ENCODE data around the gene ZBTB3. TPM values are rescaled to one million over a fixed set of nuclear protein-coding genes. Genes with fewer than 3 reads are reported as not detected.
A peak's percentile ranks its signal among the peaks of the same experiment; 100 is the strongest.

The ZBTB3 gene
- total and polyA plus RNA-seq, 9 of the 15 experiments (the other 6 are each of a cell fraction or from before 2014, with no cell fraction given): 1.9 to 10.0 (median 4.9) TPM

- no peak for TF ChIP-seq CBX2 (IDR thresholded peaks at IDR 0.05; ENCODE audit: insufficient read depth, low read length, poor library complexity, severe bottlenecking)
- no peak for TF ChIP-seq ZNF57 (CRISPR knock-in tag; IDR thresholded peaks at IDR 0.05)
- peak; percentile 99 for TF ChIP-seq ZBTB7A (IDR thresholded peaks at IDR 0.05; ENCODE audit: borderline replicate concordance, control insufficient read depth, low read depth, low read length)
- TF ChIP-seq POLR2G (IDR thresholded peaks at IDR 0.05; ENCODE audit: low read depth, low read length): no peak
- TF ChIP-seq NFXL1 (CRISPR knock-in tag; IDR thresholded peaks at IDR 0.05): no peak
- TF ChIP-seq PTBP1 (IDR thresholded peaks at IDR 0.05; ENCODE audit: low read depth, low read length): no peak
- 0 out of 2 replicates have a peak, but pooled peaks have one; percentile 47 for TF ChIP-seq L3MBTL2 (IDR thresholded peaks at IDR 0.05)
- no peak for TF ChIP-seq BDP1 (IDR thresholded peaks at IDR 0.05; ENCODE audit: insufficient read depth, insufficient read length)
- TF ChIP-seq NKRF (IDR thresholded peaks at IDR 0.05; ENCODE audit: borderline replicate concordance): no peak
- TF ChIP-seq HNRNPK (IDR thresholded peaks at IDR 0.05; ENCODE audit: low read depth, low read length, poor library complexity, severe bottlenecking): no peak
- no peak for TF ChIP-seq BCL6 (CRISPR knock-in tag; IDR thresholded peaks at IDR 0.05)
- TF ChIP-seq MEF2A (IDR thresholded peaks at IDR 0.05; ENCODE audit: control insufficient read depth, low read depth, low read length): no peak
- TF ChIP-seq TFAM (CRISPR knock-in tag; conservative IDR thresholded peaks at IDR 0.05): no peak
- TF ChIP-seq ATF1 (CRISPR knock-in tag; IDR thresholded peaks at IDR 0.05): no peak
- TF ChIP-seq ATF1 (tag; IDR thresholded peaks at IDR 0.05): no peak
- no peak for TF ChIP-seq ZNF263 (CRISPR knock-in tag; IDR thresholded peaks at IDR 0.05; ENCODE audit: borderline replicate concordance)
- no peak for TF ChIP-seq TAF7 (tag; IDR thresholded peaks at IDR 0.05)
- 0 out of 2 replicates have a peak, but pooled peaks have one; percentile 52 for TF ChIP-seq ZHX1 (conservative IDR thresholded peaks at IDR 0.05; ENCODE audit: low read length)
- no peak for TF ChIP-seq HOXB6 (CRISPR knock-in tag; IDR thresholded peaks at IDR 0.05; ENCODE audit: borderline replicate concordance)
- no peak for TF ChIP-seq SIRT6 (IDR thresholded peaks at IDR 0.05; ENCODE audit: low read depth, low read length)
- TF ChIP-seq ZNF740 (CRISPR knock-in tag; IDR thresholded peaks at IDR 0.05): peak; percentile 59; the same call in 1 of the 2 replicates
- TF ChIP-seq ZNF740 (tag; IDR thresholded peaks at IDR 0.05): no peak
- no peak for TF ChIP-seq SUPT5H (IDR thresholded peaks at IDR 0.05)
- TF ChIP-seq ZNF124 (CRISPR knock-in tag; IDR thresholded peaks at IDR 0.05): no peak
- no peak; the same call in 1 of the 2 replicates for TF ChIP-seq ZNF589 (CRISPR knock-in tag; IDR thresholded peaks at IDR 0.05; ENCODE audit: low read depth)
Observed at GRCh38 chr11:62786318-62787004, 32.5 kb upstream of the ZBTB3 start (continued).

All from K562 (cell line).